ENCODE results near the gene CENPS.

DNA sequence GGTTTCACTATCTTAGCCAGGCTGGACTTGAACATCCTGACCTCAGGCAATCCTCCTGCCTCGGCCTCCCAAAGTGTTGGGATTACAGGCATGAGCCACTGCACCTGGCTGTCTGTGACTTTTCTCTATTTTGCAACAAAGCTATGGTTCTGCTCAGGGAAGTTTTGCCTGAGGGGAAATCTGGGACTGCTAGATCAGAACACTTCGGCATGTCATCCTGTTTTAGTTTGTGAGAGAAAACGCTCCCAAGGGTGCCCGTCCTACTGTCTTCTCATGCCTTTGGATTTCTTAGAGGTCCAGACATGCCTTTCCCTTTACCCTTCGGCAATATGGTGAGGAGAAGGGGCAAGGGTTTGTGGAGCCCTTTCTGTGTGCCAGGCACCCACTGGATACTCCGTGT is 14.0 kb downstream of the CENPS start:
- TF ChIP-seq POLR2AphosphoS5 (IDR thresholded peaks at IDR 0.05): no peak
- TF ChIP-seq, protein P1, sequence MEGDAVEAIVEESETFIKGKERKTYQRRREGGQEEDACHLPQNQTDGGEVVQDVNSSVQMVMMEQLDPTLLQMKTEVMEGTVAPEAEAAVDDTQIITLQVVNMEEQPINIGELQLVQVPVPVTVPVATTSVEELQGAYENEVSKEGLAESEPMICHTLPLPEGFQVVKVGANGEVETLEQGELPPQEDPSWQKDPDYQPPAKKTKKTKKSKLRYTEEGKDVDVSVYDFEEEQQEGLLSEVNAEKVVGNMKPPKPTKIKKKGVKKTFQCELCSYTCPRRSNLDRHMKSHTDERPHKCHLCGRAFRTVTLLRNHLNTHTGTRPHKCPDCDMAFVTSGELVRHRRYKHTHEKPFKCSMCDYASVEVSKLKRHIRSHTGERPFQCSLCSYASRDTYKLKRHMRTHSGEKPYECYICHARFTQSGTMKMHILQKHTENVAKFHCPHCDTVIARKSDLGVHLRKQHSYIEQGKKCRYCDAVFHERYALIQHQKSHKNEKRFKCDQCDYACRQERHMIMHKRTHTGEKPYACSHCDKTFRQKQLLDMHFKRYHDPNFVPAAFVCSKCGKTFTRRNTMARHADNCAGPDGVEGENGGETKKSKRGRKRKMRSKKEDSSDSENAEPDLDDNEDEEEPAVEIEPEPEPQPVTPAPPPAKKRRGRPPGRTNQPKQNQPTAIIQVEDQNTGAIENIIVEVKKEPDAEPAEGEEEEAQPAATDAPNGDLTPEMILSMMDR (IDR thresholded peaks at IDR 0.05): no peak
